ENCODE data around the gene NRL.

The NRL gene

GRCh38 chr14:24075485-24076301, 39.1 kb downstream of the NRL start:
- no peaks in the 10 kb centered on the region for H4K20me1 ChIP-seq (ENCODE audit: insufficient read depth, low read length, poor library complexity, severe bottlenecking)
- H3K9me3 ChIP-seq (ENCODE audit: insufficient read depth, low read depth, low read length): no peaks in the 10 kb centered on the region
- H3K9me2 ChIP-seq (replicated peaks; ENCODE audit: low read depth, low read length): no peaks in the 10 kb centered on the region
- no peak overlapping the region for H3K4me2 ChIP-seq (ENCODE audit: low read depth, low read length, poor library complexity, severe bottlenecking)
- H3K4me1 ChIP-seq (ENCODE audit: insufficient read depth, low read length, poor library complexity, severe bottlenecking): peaks cover 13% of the 10 kb centered on the region
- H3K27me3 ChIP-seq (ENCODE audit: insufficient read depth, low read length, poor library complexity, severe bottlenecking): no peaks in the 10 kb centered on the region
- H2AFZ ChIP-seq (ENCODE audit: low read length): no peak overlapping the region
- TF ChIP-seq EZH2phosphoT487 (IDR thresholded peaks at IDR 0.05; ENCODE audit: borderline replicate concordance): no peak
- no peak for TF ChIP-seq CTCF (conservative IDR thresholded peaks at IDR 0.05; ENCODE audit: low read length)
- H3K36me3 ChIP-seq (ENCODE audit: insufficient read depth, low read length): no peaks in the 10 kb centered on the region
- no peaks in the 10 kb centered on the region for H3F3A ChIP-seq (ENCODE audit: low read depth)
- H3K9ac ChIP-seq (ENCODE audit: low read depth, low read length, poor library complexity, severe bottlenecking): no peak overlapping the region
- no peak overlapping the region for H3K4me3 ChIP-seq (ENCODE audit: low read length, poor library complexity, severe bottlenecking)
- H3K79me2 ChIP-seq (ENCODE audit: insufficient read depth, low read length): no peaks in the 10 kb centered on the region

- Histone ChIP-seq H4K20me1 (ENCODE audit: insufficient read depth, low read length, poor library complexity, severe bottlenecking) (no peaks in the 10 kb centered on the region), H3K79me2 (ENCODE audit: insufficient read depth, low read length) (no peaks in the 10 kb centered on the region), H3K4me3 (ENCODE audit: low read length, poor library complexity, severe bottlenecking) (no peak overlapping the region), H3F3A (ENCODE audit: low read depth) (no peaks in the 10 kb centered on the region), H3K9me2 (replicated peaks; ENCODE audit: low read depth, low read length) (no peaks in the 10 kb centered on the region), H3K9me3 (ENCODE audit: insufficient read depth, low read depth, low read length) (no peaks in the 10 kb centered on the region), H2AFZ (ENCODE audit: low read length) (no peak overlapping the region), H3K27me3 (ENCODE audit: insufficient read depth, low read length, poor library complexity, severe bottlenecking) (no peaks in the 10 kb centered on the region), H3K9ac (ENCODE audit: low read depth, low read length, poor library complexity, severe bottlenecking) (no peak overlapping the region), H3K4me1 (ENCODE audit: insufficient read depth, low read length, poor library complexity, severe bottlenecking) (peaks cover 5% of the 10 kb centered on the region), H3K36me3 (ENCODE audit: insufficient read depth, low read length) (no peaks in the 10 kb centered on the region), H3K4me2 (ENCODE audit: low read depth, low read length, poor library complexity, severe bottlenecking) (no peak overlapping the region)
- TF ChIP-seq EZH2phosphoT487 (IDR thresholded peaks at IDR 0.05; ENCODE audit: borderline replicate concordance) (no peak), CTCF (conservative IDR thresholded peaks at IDR 0.05; ENCODE audit: low read length) (no peak)
Observed at GRCh38 chr14:24074625-24075484, 39.9 kb downstream of the NRL start.

DNA sequence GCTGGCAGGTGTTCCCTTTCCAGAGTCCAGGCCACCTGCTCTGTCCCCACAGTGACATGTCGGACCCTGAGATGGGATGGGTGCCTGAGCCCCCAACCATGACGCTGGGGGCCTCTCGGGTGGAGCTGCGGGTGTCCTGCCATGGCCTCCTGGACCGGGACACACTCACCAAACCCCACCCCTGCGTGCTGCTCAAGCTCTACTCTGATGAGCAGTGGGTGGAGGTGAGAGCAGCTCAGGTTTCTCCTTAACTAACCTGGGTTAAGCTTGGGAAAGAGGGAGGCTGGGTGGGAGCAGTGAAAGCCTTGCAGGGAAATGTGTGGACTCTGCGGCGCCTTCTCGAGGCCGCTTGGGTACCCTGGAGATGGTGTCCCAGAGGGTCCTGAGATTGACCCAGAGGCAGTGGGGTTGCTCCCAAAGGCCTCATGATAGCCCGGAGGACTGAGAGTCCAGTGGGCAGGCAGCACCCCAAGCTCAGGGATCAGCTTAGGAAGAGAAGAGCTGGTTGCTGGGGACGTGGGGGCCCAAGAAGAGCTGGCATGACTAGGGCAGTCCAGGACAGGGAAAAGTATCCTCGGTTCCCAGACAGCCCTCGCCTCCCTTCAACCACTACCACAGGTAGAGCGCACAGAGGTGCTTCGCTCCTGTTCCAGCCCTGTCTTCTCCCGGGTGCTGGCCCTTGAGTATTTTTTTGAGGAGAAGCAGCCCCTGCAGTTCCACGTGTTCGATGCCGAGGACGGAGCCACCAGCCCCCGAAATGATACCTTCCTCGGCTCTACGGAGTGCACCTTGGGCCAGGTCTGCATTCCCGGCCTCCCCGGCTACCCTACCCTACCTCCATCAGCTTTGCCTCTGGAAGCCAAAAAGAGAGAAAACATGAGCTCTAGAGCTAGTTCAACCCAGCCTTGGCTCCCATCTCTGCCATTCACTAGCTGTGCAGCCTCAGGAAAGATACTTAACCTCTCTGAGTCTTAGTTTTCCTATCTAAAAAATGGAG, 41.6 kb downstream of the NRL start:
- Histone ChIP-seq H3K79me2 (ENCODE audit: insufficient read depth, low read length) (no peaks in the 10 kb centered on the region), H3K36me3 (ENCODE audit: insufficient read depth, low read length) (no peaks in the 10 kb centered on the region), H3K27me3 (ENCODE audit: insufficient read depth, low read length, poor library complexity, severe bottlenecking) (no peaks in the 10 kb centered on the region), H3K4me3 (ENCODE audit: low read length, poor library complexity, severe bottlenecking) (no peak overlapping the region), H3K4me1 (ENCODE audit: insufficient read depth, low read length, poor library complexity, severe bottlenecking) (no peaks in the 10 kb centered on the region), H2AFZ (ENCODE audit: low read length) (no peak overlapping the region), H3F3A (ENCODE audit: low read depth) (no peaks in the 10 kb centered on the region), H4K20me1 (ENCODE audit: insufficient read depth, low read length, poor library complexity, severe bottlenecking) (no peaks in the 10 kb centered on the region), H3K9me2 (replicated peaks; ENCODE audit: low read depth, low read length) (no peaks in the 10 kb centered on the region), H3K9me3 (ENCODE audit: insufficient read depth, low read depth, low read length) (no peaks in the 10 kb centered on the region), H3K4me2 (ENCODE audit: low read depth, low read length, poor library complexity, severe bottlenecking) (no peak overlapping the region), H3K9ac (ENCODE audit: low read depth, low read length, poor library complexity, severe bottlenecking) (no peak overlapping the region)
- TF ChIP-seq CTCF (conservative IDR thresholded peaks at IDR 0.05; ENCODE audit: low read length): no peak
- no peak for TF ChIP-seq EZH2phosphoT487 (IDR thresholded peaks at IDR 0.05; ENCODE audit: borderline replicate concordance)
